Lower lobe of right lung (tissue), 2 donors: ENCODE results near the gene NFATC1. TPM values are rescaled to one million over a fixed set of nuclear protein-coding genes. Genes with fewer than 3 reads are reported as not detected.
A peak's percentile ranks its signal among the peaks of the same experiment; 100 is the strongest.

Experiments used
- ATAC-seq, 2 donors: fragments of 200-7000 bp; cut with Tn5 transposase; one replicate each; pipeline ENCODE4 v1.9.1; 2020 to 2022; ENCODE audit warnings: mild to moderate bottlenecking in 2 of 2, moderate library complexity in 2 of 2
- DNase-seq: peaks from one replicate; pipeline ENCODE4 v3.0.0-alpha.2; 2020
- H3K27ac ChIP-seq: fragments of 200-600 bp; one replicate; pipeline ENCODE4 v1.8.0; 2022
- H3K27me3 ChIP-seq: fragments of 200-600 bp; one replicate; pipeline ENCODE4 v1.8.0; 2022; ENCODE audit warnings: low read depth
- H3K36me3 ChIP-seq: fragments of 200-600 bp; one replicate; pipeline ENCODE4 v1.8.0; 2022; ENCODE audit warnings: mild to moderate bottlenecking
- H3K4me1 ChIP-seq: fragments of 200-600 bp; one replicate; pipeline ENCODE4 v1.8.0; 2022
- H3K4me3 ChIP-seq: fragments of 200-600 bp; one replicate; pipeline ENCODE4 v1.8.0; 2022; ENCODE audit warnings: mild to moderate bottlenecking
- H3K9me3 ChIP-seq: fragments of 200-600 bp; one replicate; pipeline ENCODE4 v1.8.0; 2022
- CTCF ChIP-seq: fragments of 200-600 bp; IDR thresholded peaks from one replicate; pipeline ENCODE4 v1.8.0; 2022; ENCODE audit warnings: antibody characterized with exemption, mild to moderate bottlenecking
- intact Hi-C: fragments of 100-400 bp; cut with DNase I; formaldehyde crosslinking; loops from one replicate; pipeline ENCODE4 v1.11.0; 2022
- total RNA-seq: library from RNA; stranded (reverse); fragmentation: NEBNext Ultra II Directional; extraction: Animal tissue kit (Norgen Biotek cat#: 25700); gene quantifications from one replicate; pipeline ENCODE4 v1.2.1, GENCODE V29; 2021
- donor health status: DM: no; HTN: yes; CAD: no; lungs with severe emphysema.

The NFATC1 gene
- total RNA-seq, 1 donor from 2014 or later: 21.4 TPM

GRCh38 chr18:79566771-79567431 is 171.2 kb downstream of the NFATC1 start:
- no peak for TF ChIP-seq CTCF
- no peak overlapping the region for H3K27ac ChIP-seq
- ATAC-seq (no peak), DNase-seq (peak; percentile 12)
- no peaks in the 10 kb centered on the region for H3K36me3 ChIP-seq
- peaks cover under 1% of the 10 kb centered on the region for H3K9me3 ChIP-seq
- H3K27me3 ChIP-seq: no peaks in the 10 kb centered on the region
- H3K4me1 ChIP-seq: peaks cover 3% of the 10 kb centered on the region
- intact Hi-C loops: no loop called here
- H3K4me3 ChIP-seq: no peak overlapping the region

- no peak for TF ChIP-seq CTCF
- H3K4me3 ChIP-seq: no peak overlapping the region
- H3K27me3 ChIP-seq: no peaks in the 10 kb centered on the region
- H3K4me1 ChIP-seq: peaks cover 3% of the 10 kb centered on the region
- intact Hi-C loops: no loop called here
- no peaks in the 10 kb centered on the region for H3K36me3 ChIP-seq
- H3K27ac ChIP-seq: no peak overlapping the region
- DNase-seq (peak; percentile 47), ATAC-seq (peak in 1 of 2 donors; percentile 53)
- H3K9me3 ChIP-seq: peaks cover 8% of the 10 kb centered on the region
These were observed 171.9 kb downstream of the NFATC1 start for GRCh38 chr18:79567481-79568147.

GRCh38 chr18:79568543-79569205 is 172.9 kb downstream of the NFATC1 start:
- H3K4me1 ChIP-seq: peaks cover 3% of the 10 kb centered on the region
- TF ChIP-seq CTCF: no peak
- no peaks in the 10 kb centered on the region for H3K36me3 ChIP-seq
- peaks cover 18% of the 10 kb centered on the region for H3K9me3 ChIP-seq
- H3K27me3 ChIP-seq: no peaks in the 10 kb centered on the region
- intact Hi-C loops: no loop called here
- ATAC-seq (no peak), DNase-seq (no peak)
- no peak overlapping the region for H3K4me3 ChIP-seq
- H3K27ac ChIP-seq: no peak overlapping the region

GRCh38 chr18:79569720-79570119 is 174.0 kb downstream of the NFATC1 start:
- peak; percentile 38 for DNase-seq
- intact Hi-C loops: no loop called here
- no peak for TF ChIP-seq CTCF
- Histone ChIP-seq H3K36me3 (no peaks in the 10 kb centered on the region), H3K9me3 (peaks cover 24% of the 10 kb centered on the region), H3K27me3 (no peaks in the 10 kb centered on the region), H3K4me3 (no peak overlapping the region), H3K4me1 (peaks cover 3% of the 10 kb centered on the region), H3K27ac (no peak overlapping the region)
- no peak for ATAC-seq

GRCh38 chr18:79570266-79571201 is 174.8 kb downstream of the NFATC1 start:
- TF ChIP-seq CTCF: no peak
- Histone ChIP-seq H3K27ac (no peak overlapping the region), H3K9me3 (peaks cover 24% of the 10 kb centered on the region), H3K36me3 (no peaks in the 10 kb centered on the region), H3K27me3 (no peaks in the 10 kb centered on the region), H3K4me1 (peaks cover 3% of the 10 kb centered on the region), H3K4me3 (no peak overlapping the region)
- DNase-seq: peak; percentile 39
- intact Hi-C loops: no loop called here
- ATAC-seq: no peak
